OCI-LY1 (cell line): ENCODE data around the gene CXCL1.

Experiments
- H2AFZ ChIP-seq: fragments of 200-600 bp; sonication (generic), shearing (Covaris generic); 2 replicates; pipeline ENCODE4 v1.6.0; 2014; ENCODE audit warnings: antibody characterized with exemption, mild to moderate bottlenecking, low read length
- H3F3A ChIP-seq: fragments of 200-600 bp; sonication (generic), shearing (Covaris generic); 2 replicates; pipeline ENCODE4 v1.6.0; 2014; ENCODE audit warnings: mild to moderate bottlenecking, antibody characterized with exemption, low read length, moderate library complexity; ENCODE audit not compliant: insufficient read depth
- H3K27ac ChIP-seq: fragments of 200-600 bp; sonication (generic); 2 replicates; pipeline ENCODE4 v1.5.1; 2014; ENCODE audit warnings: low read length, mixed run types, mild to moderate bottlenecking, low read depth; ENCODE audit not compliant: poor library complexity, severe bottlenecking
- H3K27me3 ChIP-seq: fragments of 200-600 bp; sonication (generic); 2 replicates; pipeline ENCODE4 v1.6.0; 2014; ENCODE audit warnings: antibody characterized with exemption, mild to moderate bottlenecking, low read length, moderate library complexity; ENCODE audit not compliant: insufficient read depth
- H3K36me3 ChIP-seq: fragments of 200-600 bp; sonication (generic); 2 replicates; pipeline ENCODE4 v1.6.1; 2014; ENCODE audit warnings: mild to moderate bottlenecking, antibody characterized with exemption, low read length, moderate library complexity, mixed read lengths; ENCODE audit not compliant: insufficient read depth
- H3K4me1 ChIP-seq: fragments of 200-600 bp; sonication (generic); 2 replicates; pipeline ENCODE4 v1.5.1; 2014; ENCODE audit warnings: mild to moderate bottlenecking, low read length, moderate library complexity; ENCODE audit not compliant: insufficient read depth, severe bottlenecking
- H3K4me2 ChIP-seq: fragments of 200-600 bp; sonication (generic), shearing (Covaris generic); 2 replicates; pipeline ENCODE4 v1.6.1; 2014; ENCODE audit warnings: low read length
- H3K4me3 ChIP-seq: fragments of 200-600 bp; sonication (generic); 2 replicates; pipeline ENCODE4 v1.5.1; 2014; ENCODE audit warnings: low read length, low read depth, mild to moderate bottlenecking, mixed read lengths; ENCODE audit not compliant: poor library complexity, severe bottlenecking
- H3K79me2 ChIP-seq: fragments of 200-600 bp; shearing (Covaris generic); 2 replicates; pipeline ENCODE4 v1.6.1; 2016; ENCODE audit warnings: mixed run types, low read length, mixed read lengths; ENCODE audit not compliant: insufficient read depth
- H3K9ac ChIP-seq: fragments of 200-600 bp; sonication (generic), shearing (Covaris generic); 2 replicates; pipeline ENCODE4 v1.6.1; 2014; ENCODE audit warnings: mild to moderate bottlenecking, low read length, mixed read lengths
- H3K9me2 ChIP-seq: fragments of 200-600 bp; sonication (generic), shearing (Covaris generic); 2 replicates; pipeline ENCODE4 v1.6.1; 2014; ENCODE audit warnings: low read depth, mild to moderate bottlenecking, low read length, mixed read lengths
- H3K9me3 ChIP-seq: fragments of 200-600 bp; shearing (Covaris generic); 2 replicates; pipeline ENCODE4 v1.6.1; 2014; ENCODE audit warnings: low read length, mixed read lengths
- H4K20me1 ChIP-seq: fragments of 200-600 bp; sonication (generic), shearing (Covaris generic); 2 replicates; pipeline ENCODE4 v1.6.0; 2016; ENCODE audit warnings: mild to moderate bottlenecking, low read length; ENCODE audit not compliant: insufficient read depth
- EZH2 ChIP-seq: fragments of 200-600 bp; sonication (generic), shearing (Covaris generic); IDR thresholded peaks from 2 replicates; pipeline ENCODE4 v1.8.0; 2017; ENCODE audit warnings: borderline replicate concordance, mixed run types, mild to moderate bottlenecking, antibody characterized with exemption, low read length, moderate library complexity, mixed read lengths
- TF ChIP-seq, protein P1 (sequence below): fragments of 200-600 bp; sonication (generic), shearing (Covaris generic); IDR thresholded peaks from 2 replicates; pipeline ENCODE4 v1.5.1; 2017; ENCODE audit warnings: mild to moderate bottlenecking, antibody characterized with exemption, low read length, moderate library complexity, mixed read lengths

Gene CXCL1

GRCh38 chr4:73874386-73874785 lies 5.2 kb downstream of the CXCL1 start:
- Histone ChIP-seq H3F3A (no peaks in the 10 kb centered on the region), H3K4me2 (no peak overlapping the region), H3K9ac (no peak overlapping the region), H2AFZ (no peak overlapping the region), H3K27ac (no peak overlapping the region), H3K79me2 (no peaks in the 10 kb centered on the region), H3K4me1 (no peaks in the 10 kb centered on the region), H3K27me3 (no peaks in the 10 kb centered on the region), H3K9me3 (no peaks in the 10 kb centered on the region), H3K9me2 (no peaks in the 10 kb centered on the region), H3K4me3 (no peak overlapping the region), H3K36me3 (no peaks in the 10 kb centered on the region), H4K20me1 (no peaks in the 10 kb centered on the region)
- no peak for TF ChIP-seq EZH2
- TF ChIP-seq, protein P1, sequence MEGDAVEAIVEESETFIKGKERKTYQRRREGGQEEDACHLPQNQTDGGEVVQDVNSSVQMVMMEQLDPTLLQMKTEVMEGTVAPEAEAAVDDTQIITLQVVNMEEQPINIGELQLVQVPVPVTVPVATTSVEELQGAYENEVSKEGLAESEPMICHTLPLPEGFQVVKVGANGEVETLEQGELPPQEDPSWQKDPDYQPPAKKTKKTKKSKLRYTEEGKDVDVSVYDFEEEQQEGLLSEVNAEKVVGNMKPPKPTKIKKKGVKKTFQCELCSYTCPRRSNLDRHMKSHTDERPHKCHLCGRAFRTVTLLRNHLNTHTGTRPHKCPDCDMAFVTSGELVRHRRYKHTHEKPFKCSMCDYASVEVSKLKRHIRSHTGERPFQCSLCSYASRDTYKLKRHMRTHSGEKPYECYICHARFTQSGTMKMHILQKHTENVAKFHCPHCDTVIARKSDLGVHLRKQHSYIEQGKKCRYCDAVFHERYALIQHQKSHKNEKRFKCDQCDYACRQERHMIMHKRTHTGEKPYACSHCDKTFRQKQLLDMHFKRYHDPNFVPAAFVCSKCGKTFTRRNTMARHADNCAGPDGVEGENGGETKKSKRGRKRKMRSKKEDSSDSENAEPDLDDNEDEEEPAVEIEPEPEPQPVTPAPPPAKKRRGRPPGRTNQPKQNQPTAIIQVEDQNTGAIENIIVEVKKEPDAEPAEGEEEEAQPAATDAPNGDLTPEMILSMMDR: no peak

- no peak overlapping the region for H3K27ac ChIP-seq
- H3K4me3 ChIP-seq: no peak overlapping the region
- no peaks in the 10 kb centered on the region for H3K36me3 ChIP-seq
- H4K20me1 ChIP-seq: no peaks in the 10 kb centered on the region
- H3F3A ChIP-seq: no peaks in the 10 kb centered on the region
- H2AFZ ChIP-seq: no peak overlapping the region
- H3K27me3 ChIP-seq: no peaks in the 10 kb centered on the region
- no peaks in the 10 kb centered on the region for H3K79me2 ChIP-seq
- H3K4me2 ChIP-seq: no peak overlapping the region
- no peak overlapping the region for H3K9ac ChIP-seq
- no peak for TF ChIP-seq EZH2
- TF ChIP-seq, protein P1: no peak
- H3K9me2 ChIP-seq: no peaks in the 10 kb centered on the region
- no peaks in the 10 kb centered on the region for H3K9me3 ChIP-seq
- H3K4me1 ChIP-seq: no peaks in the 10 kb centered on the region
Measured at GRCh38 chr4:73875401-73875800, 6.2 kb downstream of the CXCL1 start.

GRCh38 chr4:73883306-73883705 lies 14.1 kb downstream of the CXCL1 start:
- TF ChIP-seq, protein P1: no peak
- no peak for TF ChIP-seq EZH2
- H2AFZ ChIP-seq: no peak overlapping the region
- H3K79me2 ChIP-seq: no peaks in the 10 kb centered on the region
- H3K9me3 ChIP-seq: no peaks in the 10 kb centered on the region
- H3K9me2 ChIP-seq: no peaks in the 10 kb centered on the region
- H3K27ac ChIP-seq: no peak overlapping the region
- H3K9ac ChIP-seq: no peak overlapping the region
- no peak overlapping the region for H3K4me2 ChIP-seq
- no peaks in the 10 kb centered on the region for H3K36me3 ChIP-seq
- no peak overlapping the region for H3K4me3 ChIP-seq
- no peaks in the 10 kb centered on the region for H4K20me1 ChIP-seq
- no peaks in the 10 kb centered on the region for H3K4me1 ChIP-seq
- H3K27me3 ChIP-seq: no peaks in the 10 kb centered on the region
- no peaks in the 10 kb centered on the region for H3F3A ChIP-seq
